ENCODE data around the gene ZNF232.
"Not testable (repeated sequence)": the region's sequence is repeated elsewhere in the genome, so short reads cannot be mapped to it uniquely, and the experiment has no call there.

The ZNF232 gene

GRCh38 chr17:5135726-5136579 is 24.3 kb upstream of the ZNF232 start:
- no peak overlapping the region for H3K27ac ChIP-seq (ENCODE audit: low read depth, low read length)
- H3K9ac ChIP-seq (ENCODE audit: low read length in 5 of 5), result no peak overlapping the region
- H3K4me1 ChIP-seq (ENCODE audit: control insufficient read depth in 5 of 5, insufficient read depth in 5 of 5, low read length in 5 of 5), result peaks cover 0 to 5% (median 0%) of the 10 kb centered on the region in 5 donors
- no peaks in the 10 kb centered on the region for H3K36me3 ChIP-seq (ENCODE audit: control insufficient read depth in 5 of 5, insufficient read depth in 5 of 5, low read length in 5 of 5)
- no peak overlapping the region for H3K4me3 ChIP-seq (ENCODE audit: low read depth in 1 of 5, low read length in 5 of 5)
- no peaks in the 10 kb centered on the region for H3K27me3 ChIP-seq (ENCODE audit: control insufficient read depth in 5 of 5, insufficient read depth in 4 of 5, low read length in 5 of 5)
- H3K9me3 ChIP-seq (ENCODE audit: control insufficient read depth in 5 of 5, low read length in 5 of 5), result no peaks in the 10 kb centered on the region

- not testable (repeated sequence) for H3K27me3 ChIP-seq (ENCODE audit: control insufficient read depth in 5 of 5, insufficient read depth in 4 of 5, low read length in 5 of 5); H3K9ac ChIP-seq (ENCODE audit: low read length in 5 of 5); H3K4me1 ChIP-seq (ENCODE audit: control insufficient read depth in 5 of 5, insufficient read depth in 5 of 5, low read length in 5 of 5); H3K36me3 ChIP-seq (ENCODE audit: control insufficient read depth in 5 of 5, insufficient read depth in 5 of 5, low read length in 5 of 5); H3K4me3 ChIP-seq (ENCODE audit: low read depth in 1 of 5, low read length in 5 of 5); H3K27ac ChIP-seq (ENCODE audit: low read depth, low read length); H3K9me3 ChIP-seq (ENCODE audit: control insufficient read depth in 5 of 5, low read length in 5 of 5)
Measured at GRCh38 chr17:5135131-5135712, 23.5 kb upstream of the ZNF232 start.

GRCh38 chr17:5134571-5134970 is 22.9 kb upstream of the ZNF232 start:
- H3K4me1 ChIP-seq (ENCODE audit: control insufficient read depth in 5 of 5, insufficient read depth in 5 of 5, low read length in 5 of 5); H3K9me3 ChIP-seq (ENCODE audit: control insufficient read depth in 5 of 5, low read length in 5 of 5); H3K36me3 ChIP-seq (ENCODE audit: control insufficient read depth in 5 of 5, insufficient read depth in 5 of 5, low read length in 5 of 5); H3K4me3 ChIP-seq (ENCODE audit: low read depth in 1 of 5, low read length in 5 of 5); H3K27ac ChIP-seq (ENCODE audit: low read depth, low read length); H3K9ac ChIP-seq (ENCODE audit: low read length in 5 of 5); H3K27me3 ChIP-seq (ENCODE audit: control insufficient read depth in 5 of 5, insufficient read depth in 4 of 5, low read length in 5 of 5): not testable (repeated sequence)

- not testable (repeated sequence) for H3K4me3 ChIP-seq (ENCODE audit: low read depth in 1 of 5, low read length in 5 of 5); H3K36me3 ChIP-seq (ENCODE audit: control insufficient read depth in 5 of 5, insufficient read depth in 5 of 5, low read length in 5 of 5); H3K9ac ChIP-seq (ENCODE audit: low read length in 5 of 5); H3K9me3 ChIP-seq (ENCODE audit: control insufficient read depth in 5 of 5, low read length in 5 of 5); H3K27me3 ChIP-seq (ENCODE audit: control insufficient read depth in 5 of 5, insufficient read depth in 4 of 5, low read length in 5 of 5); H3K27ac ChIP-seq (ENCODE audit: low read depth, low read length); H3K4me1 ChIP-seq (ENCODE audit: control insufficient read depth in 5 of 5, insufficient read depth in 5 of 5, low read length in 5 of 5)
Measured at GRCh38 chr17:5133961-5134360, 22.3 kb upstream of the ZNF232 start.

- H3K36me3 ChIP-seq (ENCODE audit: control insufficient read depth in 5 of 5, insufficient read depth in 5 of 5, low read length in 5 of 5), result no peaks in the 10 kb centered on the region
- H3K27ac ChIP-seq (ENCODE audit: low read depth, low read length), result no peak overlapping the region
- H3K9ac ChIP-seq (ENCODE audit: low read length in 5 of 5), result no peak overlapping the region
- peaks cover 0 to 2% (median 0%) of the 10 kb centered on the region in 5 donors for H3K27me3 ChIP-seq (ENCODE audit: control insufficient read depth in 5 of 5, insufficient read depth in 4 of 5, low read length in 5 of 5)
- H3K4me1 ChIP-seq (ENCODE audit: control insufficient read depth in 5 of 5, insufficient read depth in 5 of 5, low read length in 5 of 5), result peaks cover 0 to 5% (median 0%) of the 10 kb centered on the region in 5 donors
- no peak overlapping the region for H3K4me3 ChIP-seq (ENCODE audit: low read depth in 1 of 5, low read length in 5 of 5)
- no peaks in the 10 kb centered on the region for H3K9me3 ChIP-seq (ENCODE audit: control insufficient read depth in 5 of 5, low read length in 5 of 5)
Measured at GRCh38 chr17:5133311-5133710, 21.6 kb upstream of the ZNF232 start.

- H3K9me3 ChIP-seq (ENCODE audit: control insufficient read depth in 5 of 5, low read length in 5 of 5); H3K4me1 ChIP-seq (ENCODE audit: control insufficient read depth in 5 of 5, insufficient read depth in 5 of 5, low read length in 5 of 5); H3K27ac ChIP-seq (ENCODE audit: low read depth, low read length); H3K36me3 ChIP-seq (ENCODE audit: control insufficient read depth in 5 of 5, insufficient read depth in 5 of 5, low read length in 5 of 5); H3K4me3 ChIP-seq (ENCODE audit: low read depth in 1 of 5, low read length in 5 of 5); H3K9ac ChIP-seq (ENCODE audit: low read length in 5 of 5); H3K27me3 ChIP-seq (ENCODE audit: control insufficient read depth in 5 of 5, insufficient read depth in 4 of 5, low read length in 5 of 5): not testable (repeated sequence)
Measured at GRCh38 chr17:5132503-5133225, 21.0 kb upstream of the ZNF232 start.

GRCh38 chr17:5131799-5132502 is 20.3 kb upstream of the ZNF232 start:
- H3K4me1 ChIP-seq (ENCODE audit: control insufficient read depth in 5 of 5, insufficient read depth in 5 of 5, low read length in 5 of 5); H3K9ac ChIP-seq (ENCODE audit: low read length in 5 of 5); H3K27ac ChIP-seq (ENCODE audit: low read depth, low read length); H3K27me3 ChIP-seq (ENCODE audit: control insufficient read depth in 5 of 5, insufficient read depth in 4 of 5, low read length in 5 of 5); H3K9me3 ChIP-seq (ENCODE audit: control insufficient read depth in 5 of 5, low read length in 5 of 5); H3K4me3 ChIP-seq (ENCODE audit: low read depth in 1 of 5, low read length in 5 of 5); H3K36me3 ChIP-seq (ENCODE audit: control insufficient read depth in 5 of 5, insufficient read depth in 5 of 5, low read length in 5 of 5): not testable (repeated sequence)

GRCh38 chr17:5131146-5131715 is 19.6 kb upstream of the ZNF232 start:
- peaks cover 0 to 5% (median 0%) of the 10 kb centered on the region in 5 donors for H3K4me1 ChIP-seq (ENCODE audit: control insufficient read depth in 5 of 5, insufficient read depth in 5 of 5, low read length in 5 of 5)
- H3K27ac ChIP-seq (ENCODE audit: low read depth, low read length), result no peak overlapping the region
- no peaks in the 10 kb centered on the region for H3K9me3 ChIP-seq (ENCODE audit: control insufficient read depth in 5 of 5, low read length in 5 of 5)
- H3K4me3 ChIP-seq (ENCODE audit: low read depth in 1 of 5, low read length in 5 of 5), result no peak overlapping the region
- H3K36me3 ChIP-seq (ENCODE audit: control insufficient read depth in 5 of 5, insufficient read depth in 5 of 5, low read length in 5 of 5), result no peaks in the 10 kb centered on the region
- H3K27me3 ChIP-seq (ENCODE audit: control insufficient read depth in 5 of 5, insufficient read depth in 4 of 5, low read length in 5 of 5), result peaks cover 0 to 4% (median 2%) of the 10 kb centered on the region in 5 donors
- H3K9ac ChIP-seq (ENCODE audit: low read length in 5 of 5), result no peak overlapping the region

- H3K4me3 ChIP-seq (ENCODE audit: low read depth in 1 of 5, low read length in 5 of 5); H3K9me3 ChIP-seq (ENCODE audit: control insufficient read depth in 5 of 5, low read length in 5 of 5); H3K4me1 ChIP-seq (ENCODE audit: control insufficient read depth in 5 of 5, insufficient read depth in 5 of 5, low read length in 5 of 5); H3K27me3 ChIP-seq (ENCODE audit: control insufficient read depth in 5 of 5, insufficient read depth in 4 of 5, low read length in 5 of 5); H3K36me3 ChIP-seq (ENCODE audit: control insufficient read depth in 5 of 5, insufficient read depth in 5 of 5, low read length in 5 of 5); H3K27ac ChIP-seq (ENCODE audit: low read depth, low read length); H3K9ac ChIP-seq (ENCODE audit: low read length in 5 of 5): not testable (repeated sequence)
Measured at GRCh38 chr17:5130687-5131086, 19.0 kb upstream of the ZNF232 start.

All from subcutaneous abdominal adipose tissue (tissue), 5 donors.